Dermis microvascular lymphatic vessel endothelial cell (primary cell): ENCODE measurements around the gene ADGRL3. TPM values are rescaled to one million over a fixed set of nuclear protein-coding genes. Genes with fewer than 3 reads are reported as not detected.
"Not testable (repeated sequence)": the region's sequence is repeated elsewhere in the genome, so short reads cannot be mapped to it uniquely, and the experiment has no call there.

ENCODE experiments used
- DNase-seq, 2 donors: peaks; one replicate each; pipeline versions ENCODE4 v3.0.0 to v3.0.0-alpha.2; 2010; ENCODE audit warnings: low read depth in 2 of 2
- total RNA-seq: library from RNA; depleted of rRNA; stranded (reverse); fragments of >200 nt; gene quantifications from 2 replicates; pipeline ENCODE4 v1.2.1, GENCODE V29; 2014

The ADGRL3 gene
- total RNA-seq, 1 donor from 2014 or later: 0.13 TPM

DNA sequence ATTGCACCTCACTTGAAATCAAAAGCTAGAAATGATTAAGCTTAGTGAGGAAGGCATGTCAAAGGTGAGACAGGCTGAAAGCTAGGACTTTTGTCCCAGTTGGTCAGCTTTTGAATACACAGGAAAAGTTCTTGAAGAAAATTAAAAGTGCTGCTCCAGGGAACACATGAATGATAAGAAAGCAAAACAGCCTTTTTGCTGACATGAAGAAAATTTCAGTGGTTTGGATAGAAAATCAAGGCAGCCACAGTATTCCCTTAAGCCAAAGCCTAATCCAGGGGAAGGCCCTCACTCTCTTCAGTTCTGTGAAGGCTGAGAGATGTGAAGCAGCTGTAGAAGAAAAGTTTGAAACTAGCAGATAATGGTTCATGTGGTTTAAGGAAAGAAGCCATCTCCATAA, 150.8 kb downstream of the ADGRL3 start:
- DNase-seq: no peak

DNA sequence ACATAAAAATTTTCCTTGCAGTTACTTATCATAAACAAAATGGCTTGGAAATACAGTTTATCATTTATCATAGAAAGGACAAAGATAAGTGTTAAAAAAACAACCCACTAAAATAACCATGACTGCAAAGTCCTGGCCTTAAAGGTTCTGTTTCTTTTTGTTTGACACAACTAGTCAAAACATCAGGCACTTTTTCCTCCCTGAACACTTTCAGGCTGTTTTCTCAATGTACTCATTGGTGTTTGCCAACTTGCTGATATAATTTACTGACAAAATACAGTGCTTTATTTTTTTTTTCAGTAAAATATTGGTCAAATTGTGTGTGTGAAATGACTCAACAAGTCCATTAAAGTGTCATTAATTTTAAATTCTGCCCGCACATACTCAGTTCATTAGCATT, 156.6 kb downstream of the ADGRL3 start:
- DNase-seq: no peak

- no peak for DNase-seq
Observed at GRCh38 chr4:61359301-61359700, 159.2 kb downstream of the ADGRL3 start.

DNA sequence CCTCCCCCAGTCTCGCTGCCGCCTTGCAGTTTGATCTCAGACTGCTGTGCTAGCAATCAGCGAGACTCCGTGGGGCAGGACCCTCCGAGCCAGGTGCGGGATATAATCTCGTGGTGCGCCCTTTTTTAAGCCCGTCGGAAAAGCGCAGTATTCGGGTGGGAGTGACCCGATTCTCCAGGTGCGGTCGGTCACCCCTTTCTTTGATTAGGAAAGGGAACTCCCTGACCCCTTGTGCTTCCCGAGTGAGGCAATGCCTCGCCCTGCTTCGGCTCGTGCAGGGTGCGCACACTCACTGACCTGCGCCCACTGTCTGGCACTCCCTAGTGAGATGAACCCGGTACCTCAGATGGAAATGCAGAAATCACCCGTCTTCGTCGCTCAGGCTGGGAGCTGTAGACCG, 172.7 kb downstream of the ADGRL3 start:
- not testable (repeated sequence) for DNase-seq

- no peak for DNase-seq
Observed at GRCh38 chr4:61373901-61374440, 173.8 kb downstream of the ADGRL3 start.

DNA sequence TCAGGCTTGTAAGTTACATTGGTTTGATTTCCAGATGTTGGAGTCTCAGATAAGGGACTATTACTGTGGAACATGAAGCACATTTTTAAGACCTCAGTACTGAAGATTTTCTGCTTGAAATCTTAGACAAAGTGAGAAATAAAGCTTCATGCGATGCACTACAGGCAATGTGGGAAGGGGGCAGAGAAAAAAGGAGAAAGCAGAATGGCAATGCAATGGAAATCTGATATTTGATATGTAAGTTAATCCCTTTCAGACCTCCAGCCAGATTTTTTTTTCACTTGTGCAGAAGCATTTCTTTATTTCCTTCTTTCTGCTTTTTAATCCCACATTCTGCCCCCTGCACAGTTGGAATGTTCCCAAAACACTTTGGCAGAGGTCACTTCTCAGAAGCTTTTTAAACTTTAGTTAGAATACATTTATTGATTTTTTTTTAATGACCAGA, 174.3 kb downstream of the ADGRL3 start:
- DNase-seq: no peak

- no peak for DNase-seq
Observed at GRCh38 chr4:61375301-61375700, 175.2 kb downstream of the ADGRL3 start.

- no peak for DNase-seq
Observed at GRCh38 chr4:61376301-61376700, 176.2 kb downstream of the ADGRL3 start.

GRCh38 chr4:61379406-61379805, 179.3 kb downstream of the ADGRL3 start:
- no peak for DNase-seq

GRCh38 chr4:61380865-61381264, 180.7 kb downstream of the ADGRL3 start:
- no peak for DNase-seq

DNA sequence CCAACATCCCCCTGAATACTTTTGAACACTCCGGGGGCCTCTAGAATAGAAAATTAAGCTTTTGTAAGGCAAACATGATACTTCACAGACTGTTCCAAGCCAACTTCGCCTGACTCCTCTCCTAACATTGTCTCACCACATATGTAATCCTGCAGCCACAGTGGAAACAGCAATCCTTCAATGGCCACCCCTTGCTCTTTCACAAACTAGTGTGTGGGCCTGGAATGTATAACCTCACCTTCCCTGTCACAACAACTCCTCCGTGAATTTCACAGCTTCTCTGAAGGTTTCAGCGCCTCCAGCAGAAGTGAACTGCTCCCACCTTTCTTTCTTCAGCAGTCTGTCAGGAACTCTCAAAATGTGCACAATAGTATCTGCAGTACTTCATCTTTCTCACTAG, 185.1 kb downstream of the ADGRL3 start:
- no peak for DNase-seq

DNA sequence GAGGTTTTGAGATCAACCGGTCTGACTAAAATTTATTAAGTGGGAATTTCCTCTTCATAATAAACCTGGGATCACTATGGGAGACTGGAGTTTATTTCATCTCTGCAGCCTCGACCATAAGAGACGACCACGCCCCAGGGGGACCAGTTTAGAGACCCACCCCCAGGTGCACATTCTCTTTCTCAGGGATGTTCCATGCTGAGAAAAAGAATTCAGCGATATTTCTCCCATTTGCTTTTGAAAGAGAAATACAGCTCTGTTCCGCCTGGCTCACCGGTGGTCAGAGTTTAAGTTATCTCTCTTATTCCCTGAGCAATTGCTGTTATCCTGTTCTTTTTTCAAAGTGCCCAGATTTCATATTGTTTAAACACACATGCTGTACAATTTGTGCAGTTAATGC, 187.2 kb downstream of the ADGRL3 start:
- DNase-seq: not testable (repeated sequence)

DNA sequence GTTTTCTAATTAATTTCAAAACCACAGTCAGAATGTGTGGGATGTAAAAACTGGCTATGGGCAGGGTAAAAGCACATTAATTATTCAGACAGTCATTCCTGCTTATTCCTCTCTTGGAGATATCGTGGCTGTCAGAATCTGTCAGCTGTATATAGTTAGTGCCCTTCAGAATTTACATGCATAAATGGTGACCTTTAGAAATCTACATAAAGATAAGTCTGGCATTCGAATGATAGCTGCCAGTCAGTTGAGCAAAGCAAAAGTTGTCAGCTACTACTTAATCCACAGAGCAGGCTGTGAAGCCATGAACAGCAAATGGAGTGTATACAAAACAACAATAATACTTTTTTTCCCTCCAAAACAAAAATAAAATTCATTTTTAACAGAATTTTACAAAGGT, 189.5 kb downstream of the ADGRL3 start:
- no peak for DNase-seq

DNA sequence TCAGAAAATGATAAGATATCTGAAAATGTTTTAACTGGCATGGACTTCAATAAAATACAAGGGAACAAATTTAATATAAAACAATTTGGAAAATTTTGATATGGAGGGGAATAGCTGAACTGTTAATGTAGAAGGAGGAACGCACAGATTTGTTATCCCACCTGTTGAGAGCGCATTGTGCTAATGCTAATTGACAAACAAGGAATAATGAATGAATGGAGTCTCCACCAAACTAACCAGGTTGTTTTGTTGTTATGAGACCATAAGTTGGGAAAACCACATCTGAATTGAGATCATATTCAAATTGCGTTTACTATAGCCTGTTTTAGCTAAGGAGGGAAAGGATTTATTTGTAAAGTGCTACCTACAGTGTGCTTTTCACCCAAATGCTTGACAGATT, 195.6 kb downstream of the ADGRL3 start:
- no peak for DNase-seq

GRCh38 chr4:61397174-61397573, 197.0 kb downstream of the ADGRL3 start:
- DNase-seq: no peak

DNA sequence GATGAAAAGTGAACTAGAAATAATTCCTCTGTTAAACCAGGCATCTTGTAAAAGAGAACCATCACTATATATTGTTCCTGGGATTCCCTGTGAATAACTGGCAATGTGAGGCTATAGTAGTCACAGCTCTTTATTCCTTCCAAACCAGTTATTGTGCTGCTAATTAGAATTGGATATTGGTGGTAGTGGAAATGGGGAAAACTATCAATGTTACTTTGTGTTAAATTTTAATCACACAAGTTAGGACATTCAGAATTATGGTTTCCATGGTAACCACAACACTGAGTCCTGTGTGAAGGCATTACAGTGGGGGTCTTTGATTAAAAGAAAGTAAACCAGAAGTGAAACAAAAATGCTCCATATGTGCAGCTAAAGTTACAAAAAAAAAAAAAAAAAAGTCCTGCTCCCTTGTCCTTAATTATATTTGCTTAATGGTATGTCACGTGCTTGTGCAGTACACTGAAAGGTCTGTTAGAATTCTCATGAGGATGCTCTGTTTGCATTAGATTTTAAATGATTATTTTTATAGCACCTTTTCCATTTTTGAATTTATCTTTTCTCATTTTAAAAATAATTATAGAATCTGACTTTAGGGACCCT, 200.4 kb downstream of the ADGRL3 start:
- DNase-seq: no peak

- no peak for DNase-seq
Observed at GRCh38 chr4:61401771-61402170, 201.6 kb downstream of the ADGRL3 start.

GRCh38 chr4:61405307-61405706, 205.2 kb downstream of the ADGRL3 start:
- DNase-seq: no peak

DNA sequence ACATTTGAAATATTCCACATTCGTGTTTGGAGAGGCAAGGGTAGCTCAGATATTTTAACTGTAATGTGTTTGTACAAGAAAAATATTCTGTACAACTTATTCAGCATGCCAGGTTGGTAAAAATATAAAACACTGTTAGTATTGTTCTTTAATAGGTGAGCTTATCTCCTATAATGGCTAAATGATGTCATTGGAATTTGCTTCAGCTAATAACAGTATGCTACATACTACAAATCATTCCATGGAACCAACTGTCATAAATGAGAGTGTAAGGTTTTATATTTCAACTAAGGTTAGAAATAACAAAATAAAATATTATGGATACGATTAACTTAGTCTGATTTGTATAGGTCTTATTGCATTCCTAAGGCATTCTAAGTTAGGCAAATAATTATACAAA, 206.6 kb downstream of the ADGRL3 start:
- DNase-seq: no peak

GRCh38 chr4:61407642-61408618, 207.8 kb downstream of the ADGRL3 start:
- no peak for DNase-seq

GRCh38 chr4:61408861-61409260, 208.7 kb downstream of the ADGRL3 start:
- DNase-seq: no peak

GRCh38 chr4:61411241-61411640, 211.1 kb downstream of the ADGRL3 start:
- DNase-seq: no peak

GRCh38 chr4:61425315-61425714, 225.2 kb downstream of the ADGRL3 start:
- no peak for DNase-seq
